Tibial nerve (tissue), 4 donors: ENCODE data around the gene PRKAG2.

ENCODE experiments used
- EP300 ChIP-seq, 2 donors: sonication (generic); formaldehyde crosslinking; IDR thresholded peaks; one replicate each; pipeline ENCODE4 v1.6.1; 2017; ENCODE audit warnings: antibody characterized with exemption in 2 of 2, mild to moderate bottlenecking in 1 of 2
- POLR2A ChIP-seq, 2 donors: fragments of 450-650 bp; IDR thresholded peaks; one replicate each; pipeline ENCODE4 v1.6.1; 2017; ENCODE audit warnings: antibody characterized with exemption in 2 of 2, mild to moderate bottlenecking in 2 of 2, moderate library complexity in 2 of 2
- TF ChIP-seq, protein P1 (sequence below), 5 experiments: fragments of 200-600 bp in 3 of 5; fragments of 450-650 bp in 2 of 5; sonication (generic) in 3 of 5; IDR thresholded peaks; one replicate each; pipeline ENCODE4 v1.5.1; 2016 to 2019; ENCODE audit warnings: antibody characterized with exemption in 5 of 5, mild to moderate bottlenecking in 3 of 5, moderate library complexity in 2 of 5

GRCh38 chr7:151579644-151580043 lies 297.3 kb downstream of the PRKAG2 start:
- TF ChIP-seq, protein P1, sequence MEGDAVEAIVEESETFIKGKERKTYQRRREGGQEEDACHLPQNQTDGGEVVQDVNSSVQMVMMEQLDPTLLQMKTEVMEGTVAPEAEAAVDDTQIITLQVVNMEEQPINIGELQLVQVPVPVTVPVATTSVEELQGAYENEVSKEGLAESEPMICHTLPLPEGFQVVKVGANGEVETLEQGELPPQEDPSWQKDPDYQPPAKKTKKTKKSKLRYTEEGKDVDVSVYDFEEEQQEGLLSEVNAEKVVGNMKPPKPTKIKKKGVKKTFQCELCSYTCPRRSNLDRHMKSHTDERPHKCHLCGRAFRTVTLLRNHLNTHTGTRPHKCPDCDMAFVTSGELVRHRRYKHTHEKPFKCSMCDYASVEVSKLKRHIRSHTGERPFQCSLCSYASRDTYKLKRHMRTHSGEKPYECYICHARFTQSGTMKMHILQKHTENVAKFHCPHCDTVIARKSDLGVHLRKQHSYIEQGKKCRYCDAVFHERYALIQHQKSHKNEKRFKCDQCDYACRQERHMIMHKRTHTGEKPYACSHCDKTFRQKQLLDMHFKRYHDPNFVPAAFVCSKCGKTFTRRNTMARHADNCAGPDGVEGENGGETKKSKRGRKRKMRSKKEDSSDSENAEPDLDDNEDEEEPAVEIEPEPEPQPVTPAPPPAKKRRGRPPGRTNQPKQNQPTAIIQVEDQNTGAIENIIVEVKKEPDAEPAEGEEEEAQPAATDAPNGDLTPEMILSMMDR (IDR thresholded peaks at IDR 0.05), result no peak
- TF ChIP-seq POLR2A (IDR thresholded peaks at IDR 0.05) (no peak), EP300 (IDR thresholded peaks at IDR 0.05) (no peak)
